Effector memory CD4-positive, alpha-beta T cell (primary cell): ENCODE measurements around the gene NIN.

Source experiments
- DNase-seq, 3 donors: peaks; one replicate each; pipeline ENCODE4 v3.0.0-alpha.2; 2020
- H3K27ac ChIP-seq: 2 replicates; pipeline ENCODE4 v1.7.0; 2013; ENCODE audit warnings: mild to moderate bottlenecking, low read length, moderate library complexity; ENCODE audit not compliant: insufficient read depth, poor library complexity, severe bottlenecking
- H3K27me3 ChIP-seq: replicated peaks from 2 replicates; pipeline ENCODE4 v1.7.0; 2013; ENCODE audit warnings: mild to moderate bottlenecking, low read length; ENCODE audit not compliant: insufficient read depth, control insufficient read depth, poor library complexity, severe bottlenecking
- H3K36me3 ChIP-seq: 2 replicates; pipeline ENCODE4 v1.7.0; 2013; ENCODE audit warnings: mild to moderate bottlenecking, low read length, moderate library complexity; ENCODE audit not compliant: control insufficient read depth, insufficient read depth
- H3K4me1 ChIP-seq: 2 replicates; pipeline ENCODE4 v1.7.0; 2013; ENCODE audit warnings: low read length, mild to moderate bottlenecking; ENCODE audit not compliant: control insufficient read depth, insufficient read depth, poor library complexity, severe bottlenecking
- H3K4me3 ChIP-seq: 2 replicates; pipeline ENCODE4 v1.7.0; 2013; ENCODE audit warnings: low read length, low read depth, mild to moderate bottlenecking; ENCODE audit not compliant: insufficient read depth, poor library complexity, severe bottlenecking
- H3K9me3 ChIP-seq: 2 replicates; pipeline ENCODE4 v1.7.0; 2013; ENCODE audit warnings: mild to moderate bottlenecking, low read length, moderate library complexity; ENCODE audit not compliant: control insufficient read depth
- total RNA-seq, 3 donors: gene quantifications; one replicate each; lab custom pipeline; 2026; lab: John Stamatoyannopoulos, UW

Gene NIN, protein sequence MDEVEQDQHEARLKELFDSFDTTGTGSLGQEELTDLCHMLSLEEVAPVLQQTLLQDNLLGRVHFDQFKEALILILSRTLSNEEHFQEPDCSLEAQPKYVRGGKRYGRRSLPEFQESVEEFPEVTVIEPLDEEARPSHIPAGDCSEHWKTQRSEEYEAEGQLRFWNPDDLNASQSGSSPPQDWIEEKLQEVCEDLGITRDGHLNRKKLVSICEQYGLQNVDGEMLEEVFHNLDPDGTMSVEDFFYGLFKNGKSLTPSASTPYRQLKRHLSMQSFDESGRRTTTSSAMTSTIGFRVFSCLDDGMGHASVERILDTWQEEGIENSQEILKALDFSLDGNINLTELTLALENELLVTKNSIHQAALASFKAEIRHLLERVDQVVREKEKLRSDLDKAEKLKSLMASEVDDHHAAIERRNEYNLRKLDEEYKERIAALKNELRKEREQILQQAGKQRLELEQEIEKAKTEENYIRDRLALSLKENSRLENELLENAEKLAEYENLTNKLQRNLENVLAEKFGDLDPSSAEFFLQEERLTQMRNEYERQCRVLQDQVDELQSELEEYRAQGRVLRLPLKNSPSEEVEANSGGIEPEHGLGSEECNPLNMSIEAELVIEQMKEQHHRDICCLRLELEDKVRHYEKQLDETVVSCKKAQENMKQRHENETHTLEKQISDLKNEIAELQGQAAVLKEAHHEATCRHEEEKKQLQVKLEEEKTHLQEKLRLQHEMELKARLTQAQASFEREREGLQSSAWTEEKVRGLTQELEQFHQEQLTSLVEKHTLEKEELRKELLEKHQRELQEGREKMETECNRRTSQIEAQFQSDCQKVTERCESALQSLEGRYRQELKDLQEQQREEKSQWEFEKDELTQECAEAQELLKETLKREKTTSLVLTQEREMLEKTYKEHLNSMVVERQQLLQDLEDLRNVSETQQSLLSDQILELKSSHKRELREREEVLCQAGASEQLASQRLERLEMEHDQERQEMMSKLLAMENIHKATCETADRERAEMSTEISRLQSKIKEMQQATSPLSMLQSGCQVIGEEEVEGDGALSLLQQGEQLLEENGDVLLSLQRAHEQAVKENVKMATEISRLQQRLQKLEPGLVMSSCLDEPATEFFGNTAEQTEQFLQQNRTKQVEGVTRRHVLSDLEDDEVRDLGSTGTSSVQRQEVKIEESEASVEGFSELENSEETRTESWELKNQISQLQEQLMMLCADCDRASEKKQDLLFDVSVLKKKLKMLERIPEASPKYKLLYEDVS (N-terminal part only)
- total RNA-seq, result 189 to 273 (median 247) reads per million in 3 donors

DNA sequence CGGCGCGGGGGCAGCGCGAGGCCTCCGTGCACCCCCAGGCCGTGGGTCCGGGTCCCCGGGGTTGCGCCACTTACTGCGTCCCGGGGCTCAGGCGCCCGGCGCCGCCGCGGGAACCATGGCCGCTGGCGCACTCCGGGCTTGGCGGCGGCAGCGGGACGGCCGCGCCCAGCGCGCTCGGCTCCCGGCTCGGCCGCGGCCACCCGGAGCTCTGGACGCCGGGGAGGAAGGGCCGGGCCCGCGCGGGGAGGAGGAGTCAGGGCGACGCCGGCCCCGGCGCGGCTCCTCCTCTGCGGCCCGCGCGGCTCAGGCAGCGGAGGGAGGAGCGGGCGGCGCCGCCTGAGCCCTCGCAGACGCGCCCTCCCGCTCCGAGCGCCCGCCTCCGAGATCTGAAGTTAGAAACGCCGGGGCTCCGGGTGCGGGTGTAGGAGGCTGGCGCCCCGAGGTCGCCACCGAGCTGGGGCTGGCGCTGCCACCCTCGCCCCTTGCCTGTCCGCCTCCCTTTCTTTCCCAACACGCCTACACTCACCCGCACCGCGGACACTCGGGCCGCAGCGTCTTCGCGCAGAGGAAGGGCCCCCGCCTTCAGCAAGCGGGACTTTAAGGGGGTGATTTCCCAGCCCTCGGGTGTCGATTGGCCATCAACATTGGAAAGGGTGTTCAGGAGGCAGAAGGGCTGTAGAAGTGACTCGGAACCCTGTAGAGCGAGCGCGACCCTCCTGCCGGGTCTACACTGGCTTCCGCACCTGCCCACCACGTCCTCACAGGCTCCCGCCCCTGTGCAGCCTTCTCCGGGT lies at the start of gene NIN:
NIN (minus strand) TSS at position 231 of the 794 bp plus-strand sequence. CDS start 9,106 bp downstream, outside the sequence.
- H3K9me3 ChIP-seq, result no peaks in the 10 kb centered on the region
- H3K36me3 ChIP-seq, result no peaks in the 10 kb centered on the region
- H3K27ac ChIP-seq, result peak within 1 kb of the TSS; percentile 76
- H3K27me3 ChIP-seq, result no peaks in the 10 kb centered on the region
- peaks cover 19% of the 10 kb centered on the region for H3K4me1 ChIP-seq
- H3K4me3 ChIP-seq, result peak within 1 kb of the TSS; percentile 85
- DNase-seq, result peak; percentile 36 to 58 (median 51)

- peak; percentile 12 to 36 (median 29) for DNase-seq
- H3K4me3 ChIP-seq, result no peak overlapping the region
- H3K27me3 ChIP-seq, result peaks cover 15% of the 10 kb centered on the region
Observed at GRCh38 chr14:50875359-50876070, 44.6 kb upstream of the NIN start.

DNA sequence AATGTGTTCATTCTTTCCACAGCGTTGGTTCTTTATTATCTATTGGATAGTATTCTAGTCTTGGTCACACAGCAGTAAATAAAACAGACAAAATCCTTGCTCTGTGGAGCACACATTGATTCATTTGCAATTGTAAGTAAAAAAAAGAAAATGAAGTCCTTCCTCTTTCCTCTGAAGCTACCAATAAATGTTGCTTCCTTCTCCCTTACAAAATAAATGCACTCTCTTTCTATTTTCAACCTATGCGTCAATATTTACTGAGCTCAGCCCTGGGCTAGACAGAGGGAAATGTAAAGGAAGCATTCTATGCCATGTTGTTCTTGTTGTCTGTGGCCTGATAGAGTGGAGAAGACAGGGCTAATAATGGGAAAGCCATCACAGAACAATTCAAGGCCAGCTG lies 43.8 kb upstream of the NIN start:
- Histone ChIP-seq H3K9me3 (no peaks in the 10 kb centered on the region), H3K27ac (no peak overlapping the region), H3K4me1 (peaks cover 13% of the 10 kb centered on the region), H3K36me3 (no peaks in the 10 kb centered on the region), H3K4me3 (no peak overlapping the region), H3K27me3 (peaks cover 22% of the 10 kb centered on the region)
- no peak for DNase-seq

More at GRCh38 chr14:50875359-50876070, 44.6 kb upstream of the NIN start:
- H3K9me3 ChIP-seq, result no peaks in the 10 kb centered on the region
- no peaks in the 10 kb centered on the region for H3K36me3 ChIP-seq
- H3K27ac ChIP-seq, result no peak overlapping the region
- peaks cover 13% of the 10 kb centered on the region for H3K4me1 ChIP-seq

GRCh38 chr14:50871914-50872732 lies 41.2 kb upstream of the NIN start, which contains the start of gene ABHD12B:
Gene ABHD12B, plus strand, starts transcription at chr14:50872053. Its CDS starts 122 bp downstream, at chr14:50872175.
- no peaks in the 10 kb centered on the region for H3K9me3 ChIP-seq
- H3K4me3 ChIP-seq, result no peak within 1 kb of the TSS
- no peak for DNase-seq
- H3K27me3 ChIP-seq, result peaks cover 27% of the 10 kb centered on the region
- peaks cover 13% of the 10 kb centered on the region for H3K4me1 ChIP-seq
- no peak within 1 kb of the TSS for H3K27ac ChIP-seq
- H3K36me3 ChIP-seq, result no peaks in the 10 kb centered on the region

- Histone ChIP-seq H3K4me1 (peaks cover 13% of the 10 kb centered on the region), H3K4me3 (no peak overlapping the region), H3K27ac (no peak overlapping the region), H3K36me3 (no peaks in the 10 kb centered on the region), H3K9me3 (no peaks in the 10 kb centered on the region), H3K27me3 (peaks cover 29% of the 10 kb centered on the region)
- no peak for DNase-seq
Observed at GRCh38 chr14:50871228-50871627, 40.3 kb upstream of the NIN start.

DNA sequence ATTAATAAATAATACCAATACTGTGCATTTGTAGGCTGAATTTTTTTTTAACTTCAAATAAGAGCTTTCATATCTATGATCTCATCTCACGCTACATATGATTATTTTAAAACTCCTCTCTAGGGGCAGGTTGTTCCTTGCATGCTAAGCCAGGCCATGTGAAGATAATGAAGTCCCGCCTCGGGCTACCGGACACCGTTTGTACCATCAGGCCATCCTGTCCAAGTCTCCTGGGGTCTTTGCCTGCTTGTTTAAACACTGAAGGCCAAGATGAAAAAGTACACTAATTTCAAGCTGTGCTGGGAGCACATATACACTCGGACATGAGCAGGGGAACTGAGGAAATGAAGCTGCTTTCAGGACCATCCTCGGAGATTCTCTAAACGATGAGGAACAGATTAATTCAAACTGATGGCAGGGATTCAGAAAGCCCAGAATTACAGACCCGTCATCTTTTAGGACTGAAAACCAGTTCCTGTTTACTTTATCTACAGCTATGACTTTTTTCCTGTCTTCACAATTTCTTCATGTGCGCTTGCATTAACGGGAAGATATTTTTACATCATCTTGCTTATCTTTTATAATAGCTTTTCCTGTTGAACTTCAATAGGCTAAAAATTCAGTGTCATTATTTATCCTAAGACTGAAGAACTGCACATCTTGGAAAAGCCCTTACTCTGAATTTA lies 34.6 kb upstream of the NIN start:
- DNase-seq, result no peak
- no peak overlapping the region for H3K4me3 ChIP-seq
- H3K4me1 ChIP-seq, result no peaks in the 10 kb centered on the region
- H3K27me3 ChIP-seq, result peaks cover 15% of the 10 kb centered on the region
- H3K9me3 ChIP-seq, result no peaks in the 10 kb centered on the region
- no peaks in the 10 kb centered on the region for H3K36me3 ChIP-seq
- H3K27ac ChIP-seq, result no peak overlapping the region

DNA sequence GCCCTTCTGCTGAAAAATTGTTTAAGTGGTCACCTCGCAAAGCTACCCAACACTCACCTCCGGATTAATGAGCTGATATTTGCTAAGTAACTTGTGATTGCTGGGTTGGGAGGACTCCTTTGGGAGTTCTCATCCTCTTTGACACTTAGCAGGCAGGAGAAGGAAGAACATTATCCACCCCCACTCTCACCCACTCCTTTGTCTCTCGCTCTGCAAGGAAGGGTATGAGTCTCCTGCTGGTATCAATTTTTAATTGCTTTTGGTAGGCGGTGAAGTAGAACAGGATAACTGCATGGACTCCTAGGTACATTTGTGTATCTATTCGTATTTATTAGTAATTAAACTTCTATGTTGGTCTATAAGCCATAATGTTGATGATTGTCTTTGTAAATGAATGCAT lies 34.0 kb upstream of the NIN start:
- Histone ChIP-seq H3K4me3 (no peak overlapping the region), H3K27me3 (peaks cover 9% of the 10 kb centered on the region), H3K27ac (no peak overlapping the region), H3K4me1 (no peaks in the 10 kb centered on the region), H3K9me3 (no peaks in the 10 kb centered on the region), H3K36me3 (no peaks in the 10 kb centered on the region)
- no peak for DNase-seq

DNA sequence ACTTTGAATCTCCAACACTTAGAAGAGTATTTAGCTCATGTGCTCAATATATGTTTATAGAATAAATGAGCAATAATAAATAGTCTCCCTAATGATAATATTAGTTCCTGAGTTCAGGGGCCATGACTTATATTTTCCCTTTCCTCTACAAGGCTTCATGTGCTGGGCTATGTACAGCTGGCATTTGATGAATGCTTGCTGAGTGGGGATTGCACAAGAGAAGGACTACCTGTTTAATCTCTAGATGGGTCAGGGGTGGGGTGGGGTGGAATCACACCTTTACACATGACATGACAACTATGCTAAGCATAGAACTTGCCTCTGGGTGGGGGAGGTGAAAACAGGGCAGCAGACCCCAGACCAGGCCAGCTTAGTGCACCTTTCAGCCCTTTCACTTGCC lies 33.3 kb upstream of the NIN start:
- H3K4me1 ChIP-seq, result no peaks in the 10 kb centered on the region
- no peak overlapping the region for H3K27ac ChIP-seq
- DNase-seq, result no peak
- H3K9me3 ChIP-seq, result no peaks in the 10 kb centered on the region
- H3K27me3 ChIP-seq, result peaks cover 5% of the 10 kb centered on the region
- no peaks in the 10 kb centered on the region for H3K36me3 ChIP-seq
- no peak overlapping the region for H3K4me3 ChIP-seq
